Epidermal melanocyte (primary cell): Measurements from ENCODE around the gene LURAP1L.

ENCODE experiments used
- DNase-seq: peaks from one replicate; pipeline ENCODE4 v3.0.0; 2011; ENCODE audit warnings: low spot score; ENCODE audit not compliant: insufficient read length

Gene LURAP1L, protein sequence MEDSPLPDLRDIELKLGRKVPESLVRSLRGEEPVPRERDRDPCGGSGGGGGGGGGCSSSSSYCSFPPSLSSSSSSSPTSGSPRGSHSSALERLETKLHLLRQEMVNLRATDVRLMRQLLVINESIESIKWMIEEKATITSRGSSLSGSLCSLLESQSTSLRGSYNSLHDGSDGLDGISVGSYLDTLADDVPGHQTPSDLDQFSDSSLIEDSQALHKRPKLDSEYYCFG

DNA sequence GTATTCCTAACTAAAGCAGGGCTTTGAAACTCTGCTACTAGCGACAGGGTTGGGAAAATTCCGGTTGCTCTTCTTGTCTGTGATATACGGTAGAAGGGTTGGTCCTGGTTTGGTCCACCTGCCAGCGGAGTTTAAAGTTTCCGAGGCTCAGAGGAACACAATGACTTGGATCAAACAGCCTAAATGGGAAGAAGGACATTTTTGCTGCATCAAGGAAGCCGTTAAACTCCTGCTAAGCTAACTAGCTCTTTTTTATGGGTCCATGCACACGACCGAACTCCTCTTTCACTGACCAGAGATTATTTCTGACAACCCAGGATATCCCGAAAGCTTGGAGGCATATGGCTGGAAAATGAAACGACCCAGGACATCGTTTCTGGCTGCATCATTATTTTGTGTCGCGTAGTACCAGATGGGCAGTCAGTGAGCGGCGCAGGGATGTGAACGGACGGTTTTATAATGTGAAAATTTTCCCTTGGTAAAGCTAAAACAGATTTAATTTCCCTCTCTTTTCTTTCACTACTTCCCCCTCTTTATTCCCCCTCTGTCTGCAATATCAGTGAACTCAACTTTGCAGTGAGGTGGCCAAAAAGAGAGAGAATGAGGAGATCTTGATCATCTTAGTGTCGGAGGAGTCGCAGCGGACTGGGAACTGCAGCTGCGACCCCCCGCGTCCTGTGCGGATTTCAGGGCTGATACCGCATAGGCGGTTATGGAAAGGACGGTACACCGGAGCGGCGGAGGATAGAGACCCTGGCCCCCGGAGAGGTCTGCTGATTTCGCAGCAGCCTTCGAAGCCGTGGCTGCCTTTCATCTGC lies at the start of gene LURAP1L:
TSS of gene LURAP1L (plus strand) at position 160 of the 818 bp plus-strand sequence. CDS start 696 bp downstream, outside the sequence.
- DNase-seq: peak; percentile 54

DNA sequence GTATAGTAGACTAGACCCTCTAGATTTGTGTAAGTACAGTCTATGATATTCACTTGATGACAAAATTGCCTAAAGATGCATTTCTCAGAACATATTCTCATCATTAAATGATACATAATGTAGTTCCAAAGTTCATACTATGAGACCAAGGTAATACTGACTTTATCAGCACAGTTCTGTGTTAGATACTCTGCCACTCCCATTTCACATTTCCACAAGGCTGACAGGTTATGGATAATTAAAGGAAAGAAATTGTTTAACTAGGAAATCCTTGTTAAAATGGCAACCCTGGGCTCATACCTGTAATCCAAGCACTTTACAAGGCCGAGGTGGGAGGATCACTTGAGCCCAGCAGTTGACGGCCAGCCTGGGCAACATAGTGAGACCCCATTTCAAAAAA lies 48.0 kb upstream of the LURAP1L start:
- DNase-seq: no peak

DNA sequence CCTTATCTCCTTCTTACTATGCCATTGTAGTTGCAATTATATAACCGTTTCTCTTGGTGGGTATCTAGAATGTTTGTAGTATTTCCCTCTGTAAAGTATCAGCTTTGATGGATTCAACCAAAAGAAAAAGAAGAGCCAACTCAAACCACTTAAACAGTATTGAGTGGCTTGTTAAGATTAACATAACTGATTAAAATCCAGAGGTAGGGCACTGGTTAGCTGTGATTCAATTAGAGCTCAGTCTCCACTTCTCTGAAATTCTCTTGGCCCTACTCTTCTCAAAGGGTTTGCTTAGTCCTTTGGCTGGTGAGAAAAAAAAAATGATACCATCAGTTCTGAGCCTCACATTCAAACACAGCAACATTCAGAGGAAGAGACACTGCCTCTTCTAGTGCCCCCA lies 44.6 kb upstream of the LURAP1L start:
- DNase-seq: no peak

- DNase-seq: no peak
Measured at GRCh38 chr9:12730927-12731326, 43.9 kb upstream of the LURAP1L start.

GRCh38 chr9:12732971-12733370 lies 41.8 kb upstream of the LURAP1L start:
- DNase-seq: no peak

GRCh38 chr9:12735665-12736064 lies 39.2 kb upstream of the LURAP1L start:
- DNase-seq: no peak

- DNase-seq: no peak
Measured at GRCh38 chr9:12737871-12738270, 36.9 kb upstream of the LURAP1L start.

DNA sequence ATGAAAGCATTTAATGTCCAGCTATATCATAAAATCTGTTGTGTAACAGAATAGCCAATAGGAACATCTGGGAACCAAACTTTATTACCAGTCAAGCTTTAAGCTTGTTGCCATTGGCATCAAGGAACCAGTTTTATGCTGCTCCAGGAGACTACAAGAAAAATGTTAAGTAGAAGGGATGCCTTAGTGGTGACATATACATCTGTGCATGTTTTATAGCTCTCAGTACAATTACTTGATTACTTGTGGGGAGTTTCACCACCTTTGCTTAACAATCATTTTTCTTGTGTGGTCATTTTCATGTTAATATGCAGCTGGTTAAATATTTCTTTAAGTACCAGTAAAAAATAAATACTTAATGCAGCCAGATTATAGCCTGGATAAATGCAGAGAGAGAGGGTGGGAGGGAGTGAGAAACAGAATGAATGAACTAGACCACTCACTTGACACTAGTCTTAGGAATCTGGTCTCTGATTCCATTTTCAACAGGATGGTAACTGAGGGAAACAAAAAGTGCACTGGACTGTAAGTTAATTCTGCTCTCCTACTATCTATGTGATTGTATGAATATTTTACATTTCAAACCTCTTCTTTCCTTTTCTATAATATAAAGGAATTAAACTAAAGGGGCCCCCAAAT lies 35.7 kb upstream of the LURAP1L start:
- DNase-seq: no peak

DNA sequence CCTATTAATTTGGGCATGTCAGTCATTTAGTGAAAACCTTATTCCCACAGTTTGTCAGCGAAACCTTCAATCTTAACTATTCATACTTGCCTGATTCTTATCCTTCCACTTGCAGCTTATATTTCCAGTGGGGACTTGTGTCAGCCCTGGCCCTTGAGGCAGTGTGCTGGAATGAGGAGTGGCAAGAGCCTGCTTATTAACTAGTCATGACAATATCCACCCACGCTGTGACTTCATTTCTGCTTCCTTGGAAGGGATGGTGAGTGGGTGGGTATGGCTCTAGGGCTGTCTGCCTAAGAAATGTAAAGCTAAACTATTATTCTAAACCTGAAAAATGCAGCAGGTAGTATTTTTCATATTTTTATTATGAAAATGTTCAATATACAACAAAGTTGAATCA lies 34.0 kb upstream of the LURAP1L start:
- no peak for DNase-seq

- DNase-seq: no peak
Measured at GRCh38 chr9:12748016-12748415, 26.8 kb upstream of the LURAP1L start.

- no peak for DNase-seq
Measured at GRCh38 chr9:12748954-12749353, 25.9 kb upstream of the LURAP1L start.

- DNase-seq: no peak
Measured at GRCh38 chr9:12753931-12754330, 20.9 kb upstream of the LURAP1L start.

DNA sequence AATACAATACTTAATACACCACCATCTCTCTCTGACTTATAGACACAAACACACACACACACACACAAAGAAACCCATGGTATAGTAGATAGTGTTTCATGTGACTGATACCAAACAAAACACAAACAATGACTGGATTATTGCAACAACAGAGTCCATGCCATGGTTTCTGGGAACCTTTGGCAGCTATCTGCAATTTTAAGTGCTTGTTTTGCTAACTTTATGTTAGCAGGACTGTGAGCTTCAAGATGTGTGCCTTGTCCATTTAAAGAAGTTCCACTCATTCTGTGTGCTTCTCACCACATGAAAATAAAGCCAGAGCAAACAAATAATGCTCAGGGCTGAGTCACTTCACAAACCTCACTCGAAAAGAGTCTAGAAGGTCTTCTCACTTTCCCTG lies 15.1 kb upstream of the LURAP1L start:
- no peak for DNase-seq

DNA sequence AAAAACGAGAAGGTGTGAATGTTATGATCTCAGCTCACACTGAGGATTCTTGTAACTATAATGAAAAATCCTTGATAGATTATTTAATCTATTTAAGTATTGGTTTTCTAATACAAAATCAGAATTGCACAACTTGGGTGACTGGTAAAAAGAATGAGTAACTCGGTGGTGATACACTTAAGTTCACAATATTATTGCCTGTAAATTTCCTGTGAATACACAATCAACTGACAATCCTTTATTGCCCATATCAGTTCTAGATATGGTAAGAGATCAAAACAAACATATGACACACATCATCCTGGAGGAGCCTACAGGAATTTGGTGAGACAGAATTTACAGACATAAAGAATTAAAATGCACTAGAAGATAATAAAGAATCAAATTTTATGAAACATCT lies 14.1 kb upstream of the LURAP1L start:
- no peak for DNase-seq

DNA sequence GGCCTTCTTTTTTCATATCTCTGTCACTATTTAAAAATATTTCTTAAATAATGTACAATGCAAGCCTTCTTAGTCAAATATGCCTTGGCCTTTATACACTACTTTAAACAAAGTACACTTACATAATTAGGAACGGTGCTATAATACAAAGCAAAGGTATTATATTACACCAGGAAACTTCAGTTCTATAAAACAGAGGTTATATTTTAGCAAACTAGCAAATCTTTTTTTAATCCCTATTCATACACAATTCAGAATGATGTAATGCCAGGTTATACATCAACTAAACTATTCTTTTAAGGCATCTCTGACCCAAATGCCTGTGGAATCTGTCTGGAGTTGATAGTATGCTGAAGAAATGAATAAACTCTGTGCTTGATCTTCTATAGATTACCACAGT lies 10.7 kb upstream of the LURAP1L start:
- no peak for DNase-seq

DNA sequence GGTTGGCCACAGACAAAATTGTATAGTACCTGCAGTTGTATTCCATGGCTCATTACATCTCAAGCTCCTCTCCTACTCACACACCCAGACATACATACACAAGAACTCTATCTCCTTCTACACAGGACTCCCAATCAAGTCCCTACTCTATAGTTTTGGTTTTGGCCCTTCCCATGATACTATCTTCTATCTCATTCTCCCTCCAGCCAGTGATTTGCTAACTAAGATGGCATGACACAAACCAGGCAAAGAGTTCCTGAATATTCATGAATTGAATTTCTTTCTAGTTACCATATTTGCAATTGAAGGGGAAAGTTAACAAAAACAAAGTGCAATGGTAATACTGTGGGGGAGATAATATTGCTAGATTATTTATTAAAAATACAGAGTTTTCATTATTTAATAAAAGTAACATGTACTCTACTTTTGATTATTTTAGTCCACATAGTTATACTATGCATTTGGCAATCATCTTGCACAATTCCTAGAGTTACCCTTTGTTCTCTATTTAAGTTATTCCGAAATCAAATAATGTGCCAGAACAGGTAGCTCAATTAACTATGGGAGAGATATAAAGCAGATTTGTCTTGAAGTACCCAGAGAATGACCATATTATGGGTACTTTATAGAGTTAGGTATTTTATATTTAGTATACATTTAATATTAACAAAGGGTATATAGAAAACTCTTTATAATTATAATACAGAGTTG lies 9.6 kb upstream of the LURAP1L start:
- DNase-seq: no peak

DNA sequence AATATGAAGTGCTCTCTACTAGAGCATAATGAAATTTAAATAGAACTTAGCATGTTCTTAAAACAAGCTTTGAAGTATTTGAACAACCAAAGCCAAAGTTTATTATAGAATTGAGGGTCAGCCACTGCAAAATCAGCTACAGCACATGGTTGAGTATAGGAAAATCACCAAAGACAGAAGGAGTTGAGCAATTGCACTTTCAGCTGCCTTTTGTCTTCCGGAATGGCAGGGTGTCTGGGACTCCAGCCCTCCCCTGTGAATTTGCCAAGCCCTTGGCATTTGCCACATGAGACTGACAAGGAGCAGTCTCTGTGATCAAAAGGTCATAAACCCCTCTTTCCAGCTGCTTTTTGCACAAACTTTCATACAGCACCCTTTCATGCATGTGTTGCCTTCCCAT lies 8.5 kb upstream of the LURAP1L start:
- no peak for DNase-seq

- no peak for DNase-seq
Measured at GRCh38 chr9:12770261-12770660, 4.6 kb upstream of the LURAP1L start.

- DNase-seq: no peak
Measured at GRCh38 chr9:12771891-12772290, 2.9 kb upstream of the LURAP1L start.

- DNase-seq: no peak
Measured at GRCh38 chr9:12773562-12773961, 1.3 kb upstream of the LURAP1L start.

- no peak for DNase-seq
Measured at GRCh38 chr9:12775679-12776512, 1.1 kb downstream of the LURAP1L start.
